ENCODE results near the gene CFAP126. TPM values are rescaled to one million over a fixed set of nuclear protein-coding genes. Genes with fewer than 3 reads are reported as not detected.
"Not testable (repeated sequence)": the region's sequence is repeated elsewhere in the genome, so short reads cannot be mapped to it uniquely, and the experiment has no call there.

Gene CFAP126
- total RNA-seq, 1 donor from 2014 or later: 0.31 TPM

DNA sequence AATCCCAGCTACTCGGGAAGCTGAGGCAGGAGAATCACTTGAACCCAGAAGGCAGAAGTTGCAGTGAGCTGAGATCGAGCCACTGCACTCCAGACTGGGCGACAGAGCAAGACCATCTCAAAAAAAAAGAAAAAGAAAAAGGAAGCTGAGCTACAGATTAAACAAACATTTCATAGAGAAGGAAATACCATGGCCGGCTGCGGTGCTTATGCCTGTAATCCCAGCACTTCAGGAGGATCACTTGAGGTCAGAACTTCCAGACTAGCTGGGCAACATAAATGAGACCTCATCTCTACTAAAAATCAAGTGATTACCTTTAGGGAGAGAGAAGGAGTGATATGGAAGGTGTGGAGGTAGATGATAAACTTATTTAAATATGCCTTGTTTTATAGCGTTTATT is 14.0 kb upstream of the CFAP126 start:
- no peak for DNase-seq

- DNase-seq: no peak
These were observed 11.4 kb upstream of the CFAP126 start for GRCh38 chr1:161379071-161379470.

DNA sequence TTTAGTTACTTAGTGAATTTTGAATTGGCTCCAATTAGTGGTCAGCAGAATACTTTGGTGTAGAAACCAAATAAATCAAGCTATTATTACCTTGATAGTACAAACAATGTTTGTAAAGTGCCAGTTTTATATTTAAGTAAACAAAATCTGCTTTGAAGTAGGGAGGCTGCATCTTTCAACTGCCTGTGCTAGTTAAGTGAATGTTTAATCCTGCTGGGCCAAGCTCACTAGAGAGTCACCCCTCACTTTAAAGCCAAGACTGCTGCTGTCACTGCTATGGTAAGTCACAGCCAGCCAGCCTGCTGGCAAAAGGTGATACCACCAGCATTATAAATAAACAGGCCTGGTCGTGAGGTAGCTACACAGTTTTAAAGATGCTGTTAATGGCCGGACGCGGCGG is 10.3 kb upstream of the CFAP126 start:
- DNase-seq: no peak

DNA sequence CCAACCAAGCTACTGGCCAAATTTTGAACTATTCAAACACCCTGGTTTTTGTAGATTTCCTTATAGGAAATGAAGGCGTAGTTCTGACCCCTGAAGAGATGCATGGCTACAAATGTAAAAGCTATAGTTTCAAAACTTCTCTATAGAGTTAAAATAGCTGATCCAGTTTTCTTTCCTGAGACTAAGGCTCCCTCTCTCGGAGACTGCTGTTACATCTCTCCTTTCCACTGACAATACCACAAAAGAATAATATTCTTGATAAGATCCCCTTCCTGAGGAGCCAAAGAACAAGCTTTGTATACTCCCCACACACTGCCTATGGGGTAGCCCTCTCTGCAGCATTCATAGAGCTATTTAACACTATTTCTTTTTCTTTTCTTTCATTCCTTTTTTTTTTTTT is 6.7 kb upstream of the CFAP126 start:
- no peak for DNase-seq

DNA sequence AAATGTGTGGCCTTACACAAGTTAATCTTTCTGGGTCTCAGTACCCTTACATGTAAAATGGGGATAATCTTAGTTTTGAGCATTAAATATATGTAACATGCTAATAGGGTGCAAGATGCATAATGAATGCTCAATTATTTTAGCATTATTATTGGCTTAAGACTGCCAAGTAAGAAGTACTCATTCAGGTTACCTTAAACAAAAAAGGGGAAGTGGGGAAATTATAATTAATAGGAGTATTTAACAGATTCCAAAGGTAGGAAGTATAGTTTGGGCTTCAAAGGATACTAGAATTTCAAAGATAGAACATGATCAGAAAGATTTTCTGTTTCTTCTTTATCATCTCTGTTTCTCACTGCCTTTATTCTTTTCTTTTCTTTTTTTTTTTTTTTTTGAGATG is 5.8 kb upstream of the CFAP126 start:
- DNase-seq: no peak

DNA sequence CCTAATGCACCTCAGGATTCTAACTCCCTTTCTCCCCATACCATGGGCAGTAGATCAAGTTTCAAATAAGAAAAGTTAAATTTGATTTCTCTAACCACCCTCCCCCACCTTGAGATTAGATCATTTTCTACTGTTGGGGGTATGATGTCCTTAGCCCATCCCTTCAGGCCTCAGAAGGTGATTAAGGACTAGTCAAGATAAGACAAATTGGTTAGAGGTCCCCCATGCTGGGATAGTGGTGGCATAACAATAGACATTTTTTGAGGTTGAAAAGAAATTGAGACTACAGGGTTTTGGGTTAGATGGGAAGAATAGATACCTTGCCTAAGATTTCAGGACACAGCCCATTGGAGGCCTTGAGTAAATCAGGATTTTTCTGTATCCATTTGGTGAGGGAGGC is 2.5 kb downstream of the CFAP126 start:
- no peak for DNase-seq

- DNase-seq: no peak
These were observed 3.3 kb downstream of the CFAP126 start for GRCh38 chr1:161364332-161364731.

GRCh38 chr1:161359291-161359690 is 8.4 kb downstream of the CFAP126 start:
- DNase-seq: no peak

- no peak for DNase-seq
These were observed 10.6 kb downstream of the CFAP126 start for GRCh38 chr1:161357073-161357472.

DNA sequence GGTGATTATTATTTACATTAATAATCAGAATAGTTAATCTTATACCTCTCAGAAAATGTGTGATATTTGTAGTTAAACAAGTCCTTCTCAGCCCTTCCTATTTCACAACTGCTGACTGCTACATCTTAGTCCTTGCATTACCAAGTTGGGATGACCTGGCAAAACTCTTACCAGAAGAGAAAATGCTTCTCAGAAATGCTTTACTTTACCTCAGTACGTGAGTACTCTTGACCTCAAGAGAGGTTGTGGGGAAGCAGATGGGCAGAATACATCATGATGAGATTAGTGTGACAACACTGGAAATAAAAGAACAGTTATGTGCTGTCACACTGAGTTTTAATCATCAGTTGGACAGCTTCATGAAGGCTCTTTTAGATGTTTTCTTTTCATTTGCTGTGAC is 16.2 kb downstream of the CFAP126 start:
- no peak for DNase-seq

GRCh38 chr1:161350671-161351070 is 17.0 kb downstream of the CFAP126 start:
- no peak for DNase-seq

GRCh38 chr1:161342821-161343220 is 24.9 kb downstream of the CFAP126 start:
- no peak for DNase-seq

DNA sequence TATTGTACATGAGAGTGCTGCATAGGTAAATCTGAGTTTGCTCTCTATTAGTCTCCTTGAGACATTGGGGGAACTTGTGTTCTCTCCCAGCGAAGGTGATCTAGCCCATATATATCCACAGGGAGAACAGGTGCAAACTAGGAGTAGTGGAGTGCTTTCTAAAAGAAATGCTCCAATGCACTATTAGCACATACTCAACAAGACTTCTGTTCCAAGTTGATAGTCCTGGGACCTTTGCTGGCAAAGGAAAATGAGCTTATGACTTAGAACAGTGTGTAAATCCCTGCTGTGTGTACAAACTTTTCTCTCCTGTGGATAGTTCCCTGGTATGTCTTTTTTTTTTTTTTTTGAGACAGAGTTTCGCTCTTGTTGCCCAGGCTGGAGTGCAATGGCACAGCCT is 25.5 kb downstream of the CFAP126 start:
- DNase-seq: no peak

DNA sequence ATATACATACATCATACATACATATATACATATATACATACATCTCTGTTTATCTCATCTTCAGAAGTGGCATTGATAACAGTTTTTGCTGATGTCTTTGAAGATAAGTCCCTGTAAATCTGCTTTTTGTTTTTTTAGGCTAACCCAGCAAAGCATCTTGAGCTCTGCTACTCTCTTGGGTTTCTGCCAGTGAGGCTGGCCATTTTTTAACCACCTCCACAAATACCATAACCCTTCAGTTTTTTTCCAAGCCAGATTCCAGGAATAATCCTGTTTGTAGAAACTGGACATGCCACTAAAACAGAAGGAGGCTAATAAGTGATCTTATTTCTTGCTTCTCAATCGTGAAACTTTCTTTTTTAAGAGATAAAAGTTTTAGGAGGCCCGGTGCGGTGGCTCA is 31.9 kb downstream of the CFAP126 start:
- no peak for DNase-seq

DNA sequence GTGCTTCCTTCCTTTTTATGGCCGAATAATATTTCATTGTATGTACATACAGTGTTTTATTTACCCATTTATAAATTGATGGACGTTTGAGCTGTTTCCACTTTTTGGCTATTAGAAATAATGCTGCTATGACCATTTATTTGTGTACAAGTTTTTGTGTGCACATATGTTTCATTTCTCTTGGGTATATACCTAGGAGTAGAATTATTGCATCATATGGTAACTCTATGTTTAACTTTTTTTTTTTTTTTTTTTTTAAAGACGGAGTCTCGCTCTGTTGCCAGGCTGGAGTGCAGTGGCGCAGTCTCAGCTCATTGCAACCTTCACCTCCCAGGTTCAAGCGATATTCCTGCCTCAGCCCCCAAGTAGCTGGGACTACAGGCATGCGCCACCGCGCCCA is 34.5 kb downstream of the CFAP126 start:
- no peak for DNase-seq

DNA sequence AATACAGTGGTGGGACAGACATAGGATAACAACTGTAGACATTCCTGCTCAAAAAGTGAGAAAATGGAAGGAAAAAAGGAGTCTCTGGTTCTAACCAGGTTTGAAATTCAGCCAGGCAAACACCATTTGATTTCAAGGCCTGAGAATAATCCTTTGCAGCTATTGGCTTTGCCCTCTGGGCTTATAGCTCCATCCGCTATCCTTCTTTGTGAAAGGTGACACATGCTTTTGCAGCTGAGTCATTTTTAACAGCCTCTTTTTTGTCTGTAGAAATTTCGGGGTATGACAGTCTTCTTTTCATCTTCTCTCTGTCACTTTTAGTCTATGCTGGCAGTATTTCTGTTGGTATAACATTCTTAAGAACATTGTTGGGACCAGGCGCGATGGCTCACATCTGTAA is 37.3 kb downstream of the CFAP126 start:
- no peak for DNase-seq

DNA sequence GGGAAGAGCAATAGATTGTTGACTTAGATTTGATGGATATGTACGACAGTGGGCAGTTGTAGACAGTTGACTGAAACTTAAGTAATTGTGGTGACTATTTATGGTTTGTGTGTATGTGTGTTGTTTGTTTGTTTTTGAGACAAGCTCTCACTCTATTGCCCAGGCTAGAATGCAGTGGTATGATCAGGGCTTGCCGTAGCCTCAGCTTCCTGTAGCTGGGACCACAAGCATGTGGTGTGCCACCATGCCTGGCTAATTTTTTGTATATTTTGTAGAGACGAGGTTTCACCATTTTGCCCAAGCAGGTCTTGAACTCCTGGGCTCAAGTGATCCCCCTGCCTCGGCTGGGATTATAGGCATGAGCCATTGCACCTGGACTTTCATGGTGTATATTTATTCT is 43.7 kb downstream of the CFAP126 start:
- no peak for DNase-seq

GRCh38 chr1:161315841-161316674 is 51.6 kb downstream of the CFAP126 start:
- DNase-seq: not testable (repeated sequence)

Small RNAs within 50 kb of the gene (small RNA-seq; reads per million reads assigned to genes)
- gene AL592295.2 (not detected), gene RNU6-481P (not detected)

Other genes starting within 250 kb of the CFAP126 start
- gene PFDN2, start 249.8 kb downstream of the CFAP126 start, total RNA-seq: 33.8 TPM
- 18.7 TPM for gene NIT1, start 249.8 kb downstream of the CFAP126 start, total RNA-seq
- gene DEDD, start 235.2 kb downstream of the CFAP126 start, total RNA-seq: 26.8 TPM
- gene UFC1, start 213.9 kb downstream of the CFAP126 start, total RNA-seq: 99.4 TPM
- 10.6 TPM for gene USP21, start 208.4 kb downstream of the CFAP126 start, total RNA-seq
- 25.4 TPM for gene PPOX, start 201.4 kb downstream of the CFAP126 start, total RNA-seq
- 21.4 TPM for gene B4GALT3, start 190.4 kb downstream of the CFAP126 start, total RNA-seq
- gene ADAMTS4, start 168.8 kb downstream of the CFAP126 start, total RNA-seq: 0.62 TPM
- gene NDUFS2, start 165.5 kb downstream of the CFAP126 start, total RNA-seq: 85.2 TPM
- 1.6 TPM for gene FCER1G, start 152.6 kb downstream of the CFAP126 start, total RNA-seq
- not detected for gene APOA2, start 144.2 kb downstream of the CFAP126 start, total RNA-seq
- 20.1 TPM for gene TOMM40L, start 141.8 kb downstream of the CFAP126 start, total RNA-seq
- 0.47 TPM for gene NR1I3, start 129.7 kb downstream of the CFAP126 start, total RNA-seq
- gene PCP4L1, start 109.1 kb downstream of the CFAP126 start, total RNA-seq: 3.1 TPM
- gene MPZ, start 57.9 kb downstream of the CFAP126 start, total RNA-seq: 1.4 TPM
- 19.5 TPM for gene SDHC, start 53.5 kb downstream of the CFAP126 start, total RNA-seq
- 8.4 TPM for gene FCGR2A, start 137.6 kb upstream of the CFAP126 start, total RNA-seq
- 0.31 TPM for gene HSPA6, start 156.7 kb upstream of the CFAP126 start, total RNA-seq
- gene FCGR3A, start 181.9 kb upstream of the CFAP126 start, total RNA-seq: 4.7 TPM

Data from occipital lobe (tissue), 3 donors.